Endothelial cell of umbilical vein (primary cell): ENCODE measurements around the gene CFAP20DC. TPM values are rescaled to one million over a fixed set of nuclear protein-coding genes. Genes with fewer than 3 reads are reported as not detected.

Source experiments
- BruUV-seq: library from RNA; stranded (reverse); fragments of 400-500 nt; replicated peaks from 2 replicates; lab custom pipeline; 2021; lab: Mats Ljungman, UMichigan
- CTCF ChIA-PET: fragments of 300-600, 350-600 bp; sonication (Branson Sonifier 250); formaldehyde crosslinking; loops from one replicate; lab custom pipeline; 2021; ENCODE audit warnings: antibody characterized with exemption, inconsistent platforms; lab: Charles Lee
- POLR2A ChIA-PET: fragments of 300-600, 350-600 bp; sonication (Branson Sonifier 250); formaldehyde crosslinking; loops from one replicate; lab custom pipeline; 2021; ENCODE audit warnings: antibody characterized with exemption, inconsistent platforms; lab: Charles Lee
- DNase-seq: peaks from one replicate; pipeline ENCODE4 v3.0.0-alpha.2; 2011; ENCODE audit warnings: low read depth, low spot score
- FAIRE-seq: peaks from 2 replicates; lab custom pipeline; 2011; peaks lifted over from hg19 to GRCh38; lab: Jason Lieb, UNC
- H2AFZ ChIP-seq: 2 replicates; pipeline ENCODE4 v1.6.0; 2012; ENCODE audit warnings: low read depth, low read length, control low read depth, inconsistent platforms
- H3K27ac ChIP-seq: 2 replicates; pipeline ENCODE4 v1.5.1; 2011; ENCODE audit warnings: low read depth, mild to moderate bottlenecking, control low read depth, low read length, moderate library complexity; ENCODE audit not compliant: insufficient read depth
- H3K27me3 ChIP-seq, 2 experiments: 2 replicates each; pipeline versions ENCODE4 v1.6.0 to v1.6.1; 2011; ENCODE audit warnings: low read length in 2 of 2, mixed read lengths in 1 of 2; ENCODE audit not compliant: control insufficient read depth in 2 of 2, insufficient read depth in 2 of 2
- H3K36me3 ChIP-seq, 2 experiments: 2 replicates in 1 of 2; 3 replicates in 1 of 2; pipeline ENCODE4 v1.5.1; 2011; ENCODE audit warnings: low read length in 2 of 2, mild to moderate bottlenecking in 1 of 2, moderate library complexity in 1 of 2; ENCODE audit not compliant: control insufficient read depth in 2 of 2, insufficient read depth in 2 of 2; ENCODE audit errors: extremely low read depth in 1 of 2
- H3K4me1 ChIP-seq: 3 replicates; pipeline ENCODE4 v1.5.1; 2011; ENCODE audit warnings: mild to moderate bottlenecking, low read length; ENCODE audit not compliant: control insufficient read depth, insufficient read depth; ENCODE audit errors: extremely low read depth
- H3K4me2 ChIP-seq: 2 replicates; pipeline ENCODE4 v1.6.1; 2011; ENCODE audit warnings: low read length, control low read depth, mixed read lengths; ENCODE audit not compliant: insufficient read depth
- H3K4me3 ChIP-seq, 3 experiments: fragments of 200-600 bp in 1 of 3; sonication (generic), shearing (Covaris generic) in 1 of 3; replicated peaks in 1 of 3; 2 replicates each; pipeline ENCODE4 v1.5.1; 2011 to 2016; ENCODE audit warnings: control low read depth in 3 of 3, low read length in 3 of 3, mild to moderate bottlenecking in 2 of 3, inconsistent platforms in 1 of 3, low read depth in 1 of 3, moderate library complexity in 1 of 3; ENCODE audit not compliant: insufficient read depth in 1 of 3
- H3K79me2 ChIP-seq: 2 replicates; pipeline ENCODE4 v1.6.0; 2012; ENCODE audit warnings: low read length, inconsistent platforms; ENCODE audit not compliant: control insufficient read depth, insufficient read depth
- H3K9ac ChIP-seq: replicated peaks from 2 replicates; pipeline ENCODE3; 2011; ENCODE audit warnings: low read length, control low read depth; ENCODE audit not compliant: insufficient read depth; ENCODE audit errors: extremely low read depth
- H3K9me1 ChIP-seq: replicated peaks from 3 replicates; pipeline ENCODE4 v1.6.0; 2011; ENCODE audit warnings: mild to moderate bottlenecking, low read length; ENCODE audit not compliant: control insufficient read depth, insufficient read depth; ENCODE audit errors: extremely low read depth
- H3K9me3 ChIP-seq: replicated peaks from 2 replicates; pipeline ENCODE4 v1.5.1; 2012; ENCODE audit warnings: low read length, inconsistent platforms; ENCODE audit not compliant: control insufficient read depth, insufficient read depth
- H4K20me1 ChIP-seq: replicated peaks from 2 replicates; pipeline ENCODE3; 2011; ENCODE audit warnings: mild to moderate bottlenecking, low read length; ENCODE audit not compliant: control insufficient read depth, insufficient read depth; ENCODE audit errors: extremely low read depth
- CTCF ChIP-seq, 2 donors: IDR thresholded peaks; 1 replicate in 1 of 2; 2 replicates in 1 of 2; pipeline ENCODE4 v1.5.1; 2011; ENCODE audit warnings: low read length in 2 of 2, mild to moderate bottlenecking in 2 of 2, moderate library complexity in 2 of 2, control low read depth in 1 of 2, inconsistent platforms in 1 of 2, low read depth in 1 of 2; ENCODE audit not compliant: insufficient read depth in 1 of 2; ENCODE audit errors: extremely low read depth in 1 of 2
- EZH2 ChIP-seq: IDR thresholded peaks from 2 replicates; pipeline ENCODE4 v1.6.1; 2012; ENCODE audit warnings: borderline replicate concordance, low read depth, mild to moderate bottlenecking, moderate library complexity, low read length, inconsistent platforms; ENCODE audit not compliant: severe bottlenecking
- FOS ChIP-seq: IDR thresholded peaks from 2 replicates; pipeline ENCODE4 v1.6.1; 2011; ENCODE audit warnings: mild to moderate bottlenecking, low read length, moderate library complexity, borderline replicate concordance; ENCODE audit not compliant: insufficient read depth
- GATA2 ChIP-seq: IDR thresholded peaks from 2 replicates; pipeline ENCODE4 v1.7.0; 2011; ENCODE audit warnings: low read depth, mild to moderate bottlenecking, moderate library complexity, mixed read lengths, low read length; ENCODE audit not compliant: insufficient read length, insufficient read depth
- JUN ChIP-seq: IDR thresholded peaks from 2 replicates; pipeline ENCODE4 v1.6.1; 2011; ENCODE audit warnings: borderline replicate concordance, low read depth; ENCODE audit not compliant: insufficient read length, insufficient read depth
- MAX ChIP-seq: IDR thresholded peaks from 2 replicates; pipeline ENCODE4 v1.6.1; 2011; ENCODE audit not compliant: insufficient read depth, insufficient read length
- MYC ChIP-seq: IDR thresholded peaks from one replicate; pipeline ENCODE4 v1.6.1; 2011; ENCODE audit warnings: mild to moderate bottlenecking, low read depth, low read length
- POLR2A ChIP-seq: IDR thresholded peaks from 2 replicates; pipeline ENCODE4 v1.6.1; 2012; ENCODE audit warnings: low read depth, mild to moderate bottlenecking, control low read depth, low read length
- POLR2AphosphoS5 ChIP-seq: IDR thresholded peaks from 2 replicates; pipeline ENCODE4 v1.6.1; 2012; ENCODE audit warnings: low read depth, mild to moderate bottlenecking, control low read depth, low read length, moderate library complexity; ENCODE audit not compliant: insufficient read depth
- dilution Hi-C: fragments of 300-500 bp; cut with MboI; formaldehyde crosslinking; loops from one replicate; pipeline ENCODE4 v1.15.0; 2019; ENCODE audit warnings: low sequenced_read_pairs; ENCODE audit not compliant: extremely low pct_ligation_motif_present
- intact Hi-C: fragments of 100-400 bp; cut with micrococcal nuclease; formaldehyde crosslinking; loops from one replicate; pipeline ENCODE4 v1.10.0; 2022
- polyA plus RNA-seq, 4 experiments: library from polyadenylated mRNA; depleted of rRNA in 3 of 4; stranded (reverse) in 3 of 4; unstranded in 1 of 4; fragments of >200 nt; gene quantifications; 2 replicates each; pipeline versions ENCODE4 v1.2.1 to v1.2.3, GENCODE V29; 2011 to 2012; ENCODE audit warnings: missing spikeins in 1 of 4
- total RNA-seq: library from RNA; stranded (reverse); gene quantifications from 2 replicates; pipeline ENCODE4 v1.2.3, GENCODE V29; 2021

Gene CFAP20DC
- total and polyA plus RNA-seq, 2 donors (not counting 3 experiments of a cell fraction or from before 2014, with no cell fraction given): 0.92 to 2.1 TPM

- Histone ChIP-seq H3K9ac (no peak overlapping the region), H2AFZ (no peak overlapping the region), H3K4me2 (no peak overlapping the region), H3K9me3 (no peaks in the 10 kb centered on the region), H3K27ac (no peak overlapping the region), H3K4me3 (no peak overlapping the region), H3K36me3 (no peaks in the 10 kb centered on the region), H3K4me1 (no peaks in the 10 kb centered on the region), H4K20me1 (no peaks in the 10 kb centered on the region), H3K27me3 (no peaks in the 10 kb centered on the region), H3K9me1 (no peaks in the 10 kb centered on the region), H3K79me2 (no peaks in the 10 kb centered on the region)
- FAIRE-seq (no peak), DNase-seq (no peak)
- no peak for TF ChIP-seq FOS
- no peak for TF ChIP-seq POLR2A
- no peak for TF ChIP-seq JUN
- CTCF ChIA-PET: interaction anchor here (1.7 kb wide), 1 partner anchor 11 kb away, joined by 6 read pairs; no protein-coding TSS in a partner anchor
- dilution Hi-C loops (no loop called here), intact Hi-C loops (loop anchor here (5.0 kb wide), 1 partner anchor 78 kb away; no protein-coding TSS in a partner anchor)
- POLR2A ChIA-PET: no interaction called here
- BruUV-seq: no TSS peak
Observed at GRCh38 chr3:58720526-58720925, 329.3 kb downstream of the CFAP20DC start.

- H3K4me1 ChIP-seq: no peaks in the 10 kb centered on the region
- H3K79me2 ChIP-seq: no peaks in the 10 kb centered on the region
- ChIA-PET POLR2A (no interaction called here), CTCF (no interaction called here)
- H3K27ac ChIP-seq: no peak overlapping the region
- intact Hi-C loops: loop anchor here (5.0 kb wide), 1 partner anchor 77 kb away; no protein-coding TSS in a partner anchor
- H3K4me3 ChIP-seq: no peak overlapping the region
- dilution Hi-C loops: no loop called here
- FAIRE-seq (no peak), DNase-seq (no peak)
- no peaks in the 10 kb centered on the region for H3K27me3 ChIP-seq
- TF ChIP-seq JUN (no peak), POLR2AphosphoS5 (no peak), EZH2 (no peak), MYC (no peak), POLR2A (no peak), CTCF (IDR thresholded peaks at IDR 0.05; ENCODE audit: extremely low read depth in 1 of 2, insufficient read depth in 1 of 2, low read depth in 1 of 2, low read length in 2 of 2) (no peak), FOS (no peak), MAX (no peak), GATA2 (no peak)
- H3K9ac ChIP-seq: no peak overlapping the region
- H3K36me3 ChIP-seq: no peaks in the 10 kb centered on the region
- no peaks in the 10 kb centered on the region for H3K9me1 ChIP-seq
- H3K9me3 ChIP-seq: no peaks in the 10 kb centered on the region
- no TSS peak for BruUV-seq
- no peak overlapping the region for H3K4me2 ChIP-seq
- no peaks in the 10 kb centered on the region for H4K20me1 ChIP-seq
- H2AFZ ChIP-seq: no peak overlapping the region
Observed at GRCh38 chr3:58719684-58720083, 330.1 kb downstream of the CFAP20DC start.
